GM23248 (cell line): ENCODE results near the gene KCNK1. TPM values are rescaled to one million over a fixed set of nuclear protein-coding genes. Genes with fewer than 3 reads are reported as not detected.
"Not testable (repeated sequence)": the region's sequence is repeated elsewhere in the genome, so short reads cannot be mapped to it uniquely, and the experiment has no call there.

Experiments used
- DNase-seq: peaks from one replicate; pipeline ENCODE4 v3.0.0-alpha.2; 2015
- H2AFZ ChIP-seq: fragments of 200-600 bp; sonication (generic); 2 replicates; pipeline ENCODE4 v1.6.1; 2016; ENCODE audit warnings: antibody characterized with exemption
- H3F3A ChIP-seq: fragments of 200-600 bp; sonication (generic); 2 replicates; pipeline ENCODE4 v1.6.1; 2016; ENCODE audit warnings: mild to moderate bottlenecking, antibody characterized with exemption, mixed run types; ENCODE audit not compliant: insufficient read depth
- H3K27ac ChIP-seq: fragments of 200-600 bp; sonication (generic); 2 replicates; pipeline ENCODE4 v1.5.1; 2016; ENCODE audit warnings: mild to moderate bottlenecking
- H3K27me3 ChIP-seq: fragments of 200-600 bp; sonication (generic); replicated peaks from 2 replicates; pipeline ENCODE4 v1.6.1; 2016; ENCODE audit warnings: mild to moderate bottlenecking; ENCODE audit not compliant: insufficient read depth
- H3K36me3 ChIP-seq: fragments of 200-600 bp; sonication (generic); 2 replicates; pipeline ENCODE4 v1.6.1; 2016; ENCODE audit warnings: low read depth, mild to moderate bottlenecking
- H3K4me1 ChIP-seq: fragments of 200-600 bp; sonication (generic); 2 replicates; pipeline ENCODE4 v1.6.1; 2016; ENCODE audit warnings: mild to moderate bottlenecking; ENCODE audit not compliant: insufficient read depth
- H3K4me2 ChIP-seq: fragments of 200-600 bp; sonication (generic); one replicate; pipeline ENCODE4 v1.6.1; 2016; ENCODE audit warnings: mild to moderate bottlenecking; ENCODE audit not compliant: unreplicated experiment
- H3K4me3 ChIP-seq: fragments of 200-600 bp; sonication (generic); 2 replicates; pipeline ENCODE4 v1.5.1; 2016; ENCODE audit warnings: mild to moderate bottlenecking
- H3K79me2 ChIP-seq: fragments of 200-600 bp; sonication (generic); 2 replicates; pipeline ENCODE4 v1.6.1; 2016; ENCODE audit warnings: mild to moderate bottlenecking; ENCODE audit not compliant: insufficient read depth
- H3K9ac ChIP-seq: fragments of 200-600 bp; sonication (generic); 2 replicates; pipeline ENCODE4 v1.6.1; 2016; ENCODE audit warnings: mild to moderate bottlenecking
- H3K9me2 ChIP-seq: fragments of 200-600 bp; sonication (generic); 2 replicates; pipeline ENCODE4 v1.6.1; 2016; ENCODE audit warnings: mixed run types, mild to moderate bottlenecking, moderate library complexity; ENCODE audit not compliant: insufficient read depth
- H3K9me3 ChIP-seq: fragments of 200-600 bp; sonication (generic); one replicate; pipeline ENCODE4 v1.6.1; 2017; ENCODE audit warnings: low read depth
- H4K20me1 ChIP-seq: fragments of 200-600 bp; sonication (generic); 2 replicates; pipeline ENCODE4 v1.6.0; 2016; ENCODE audit not compliant: insufficient read depth
- EZH2 ChIP-seq: fragments of 200-600 bp; sonication (generic); IDR thresholded peaks from 2 replicates; pipeline ENCODE4 v1.6.1; 2018; ENCODE audit warnings: antibody characterized with exemption, mild to moderate bottlenecking; ENCODE audit not compliant: insufficient read depth, poor library complexity, severe bottlenecking
- EZH2phosphoT487 ChIP-seq: fragments of 200-600 bp; sonication (generic); IDR thresholded peaks from 2 replicates; pipeline ENCODE4 v1.6.1; 2018; ENCODE audit warnings: antibody characterized with exemption, moderate library complexity, mild to moderate bottlenecking, low read depth; ENCODE audit not compliant: insufficient read depth
- WGBS, 2 experiments: methylation state at CpG; one replicate each; pipeline ENCODE4 v1.1.6; 2015 to 2017; ENCODE audit warnings: low lambda C conversion rate in 2 of 2, low coverage in 1 of 2; ENCODE audit errors: missing lambda C conversion rate in 2 of 2; 5-methylcytosine and 5-hydroxymethylcytosine counted together
- in situ Hi-C: fragments of 300-500 bp; cut with MboI; formaldehyde crosslinking; loops from 2 replicates; pipeline ENCODE4 v1.15.0; 2020
- polyA plus RNA-seq: library from polyadenylated mRNA; unstranded; fragments of >200 nt; fragmentation: Nextera tagmentation; extraction: Ambion mirVana; gene quantifications from 2 replicates; pipeline ENCODE4 v1.2.1, GENCODE V29; 2016
- total RNA-seq: library from RNA; depleted of rRNA; stranded (reverse); fragments of >200 nt; shearing (Covaris generic); gene quantifications from 2 replicates; pipeline ENCODE4 v1.2.3, GENCODE V29; 2014

The KCNK1 gene
- total and polyA plus RNA-seq, 2 experiments from 2014 or later: 4.0 to 4.2 TPM

GRCh38 chr1:233668725-233669294, 54.9 kb downstream of the KCNK1 start:
- WGBS, 2 experiments: 8 to 11% methylated on average over 7 of the region's 7 CpGs
- in situ Hi-C loops: no loop called here

GRCh38 chr1:233670363-233670762, 56.5 kb downstream of the KCNK1 start:
- H3K27me3 ChIP-seq, H3K4me2 ChIP-seq, H3K9me3 ChIP-seq, H3F3A ChIP-seq, H3K9ac ChIP-seq, H3K4me3 ChIP-seq, in situ Hi-C loops, H4K20me1 ChIP-seq, H3K9me2 ChIP-seq, H2AFZ ChIP-seq, DNase-seq, H3K36me3 ChIP-seq, H3K27ac ChIP-seq, H3K79me2 ChIP-seq: not testable (repeated sequence)
- H3K4me1 ChIP-seq: peaks cover 12% of the 10 kb centered on the region; the same call in 1 of the 2 replicates
- WGBS, 2 experiments: 86 to 88% methylated on average over 2 of the region's 2 CpGs

More at GRCh38 chr1:233668725-233669294, 54.9 kb downstream of the KCNK1 start:
- Histone ChIP-seq H3K9ac (no peak overlapping the region), H2AFZ (no peak overlapping the region), H3F3A (no peaks in the 10 kb centered on the region), H4K20me1 (no peaks in the 10 kb centered on the region), H3K9me3 (no peaks in the 10 kb centered on the region), H3K4me1 (peaks cover 12% of the 10 kb centered on the region; the same call in 1 of the 2 replicates), H3K4me3 (no peak overlapping the region), H3K27ac (no peak overlapping the region), H3K27me3 (no peaks in the 10 kb centered on the region), H3K79me2 (no peaks in the 10 kb centered on the region), H3K9me2 (no peaks in the 10 kb centered on the region), H3K36me3 (no peaks in the 10 kb centered on the region), H3K4me2 (no peak overlapping the region)
- no peak for TF ChIP-seq EZH2phosphoT487
- no peak for TF ChIP-seq EZH2
- DNase-seq: peak; percentile 89

GRCh38 chr1:233671286-233671685, 57.4 kb downstream of the KCNK1 start:
- H3K4me1 ChIP-seq: peaks cover 12% of the 10 kb centered on the region; the same call in 1 of the 2 replicates
- no peak for DNase-seq
- H3F3A ChIP-seq: no peaks in the 10 kb centered on the region
- no peak overlapping the region for H3K4me3 ChIP-seq
- H3K79me2 ChIP-seq: no peaks in the 10 kb centered on the region
- no peaks in the 10 kb centered on the region for H3K27me3 ChIP-seq
- H3K27ac ChIP-seq: no peak overlapping the region
- no peaks in the 10 kb centered on the region for H3K9me3 ChIP-seq
- no peaks in the 10 kb centered on the region for H3K36me3 ChIP-seq
- H3K9me2 ChIP-seq: no peaks in the 10 kb centered on the region
- no peak overlapping the region for H2AFZ ChIP-seq
- in situ Hi-C loops: no loop called here
- WGBS, 2 experiments: 88 to 89% methylated on average over 5 of the region's 5 CpGs
- no peak overlapping the region for H3K9ac ChIP-seq
- TF ChIP-seq EZH2 (no peak), EZH2phosphoT487 (no peak)
- H3K4me2 ChIP-seq: no peak overlapping the region
- H4K20me1 ChIP-seq: no peaks in the 10 kb centered on the region

- Histone ChIP-seq H3K4me1 (peaks cover 12% of the 10 kb centered on the region; the same call in 1 of the 2 replicates), H3K79me2 (no peaks in the 10 kb centered on the region), H3K36me3 (no peaks in the 10 kb centered on the region), H3K9ac (no peak overlapping the region), H3K27me3 (no peaks in the 10 kb centered on the region), H3F3A (no peaks in the 10 kb centered on the region), H3K4me3 (no peak overlapping the region), H3K9me2 (no peaks in the 10 kb centered on the region), H3K9me3 (no peaks in the 10 kb centered on the region), H3K27ac (no peak overlapping the region), H2AFZ (no peak overlapping the region), H4K20me1 (no peaks in the 10 kb centered on the region), H3K4me2 (no peak overlapping the region)
- in situ Hi-C loops: no loop called here
- TF ChIP-seq EZH2 (no peak), EZH2phosphoT487 (no peak)
- DNase-seq: no peak
- 91 to 92% methylated on average over 6 of the region's 6 CpGs for WGBS, 2 experiments
Observed at GRCh38 chr1:233672732-233673131, 58.8 kb downstream of the KCNK1 start.
